GM12891 (cell line): ENCODE results near the gene NKD1.

Source experiments
- PAX5 ChIP-seq: IDR thresholded peaks from 2 replicates; pipeline ENCODE4 v1.6.1; 2011; ENCODE audit warnings: low read length, moderate library complexity, mild to moderate bottlenecking; ENCODE audit not compliant: insufficient read depth, severe bottlenecking
- POLR2A ChIP-seq: IDR thresholded peaks from 2 replicates; pipeline ENCODE4 v1.6.1; 2011; ENCODE audit warnings: low read depth, low read length, control low read depth
- POLR2AphosphoS5 ChIP-seq: IDR thresholded peaks from 2 replicates; pipeline ENCODE4 v1.6.1; 2011; ENCODE audit warnings: low read depth, low read length, control low read depth
- POU2F2 ChIP-seq: IDR thresholded peaks from 2 replicates; pipeline ENCODE4 v1.6.1; 2011; ENCODE audit warnings: low read depth, mild to moderate bottlenecking, control low read depth, low read length, moderate library complexity
- TAF1 ChIP-seq: IDR thresholded peaks from 2 replicates; pipeline ENCODE4 v1.6.1; 2011; ENCODE audit warnings: low read depth, low read length, control low read depth

DNA sequence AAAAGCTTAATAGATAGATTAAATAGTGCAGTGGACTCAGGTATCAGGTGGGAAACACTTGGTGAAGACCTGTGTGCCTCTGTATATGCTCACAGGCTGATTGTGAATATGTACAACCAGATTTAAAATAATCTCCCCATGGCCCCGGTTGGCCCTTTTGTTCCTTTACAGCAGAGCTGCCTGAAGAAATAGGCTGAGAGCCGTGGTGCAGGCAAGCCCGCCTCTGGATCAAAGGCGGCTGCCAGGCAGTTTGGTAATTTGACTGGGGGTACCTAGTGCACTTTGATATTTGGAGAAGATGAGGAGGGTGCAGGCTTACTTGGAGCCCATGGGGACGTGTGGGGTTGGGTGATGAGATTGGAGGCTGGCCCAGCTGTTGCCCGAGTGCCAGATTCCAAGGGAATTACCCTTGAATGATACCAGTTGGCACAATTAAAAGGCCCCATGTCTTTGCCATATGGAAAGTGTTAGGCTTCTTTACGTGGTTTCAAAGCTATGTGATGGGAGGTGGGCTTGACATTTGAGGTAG is 5.0 kb downstream of the NKD1 start:
- no peak for TF ChIP-seq POLR2AphosphoS5
- no peak for TF ChIP-seq POLR2A
- no peak for TF ChIP-seq TAF1
- no peak for TF ChIP-seq POU2F2
- no peak for TF ChIP-seq PAX5
